Left ventricle myocardium superior (tissue), 1 donor: Measurements from ENCODE around the gene SEMA6A. TPM values are rescaled to one million over a fixed set of nuclear protein-coding genes. Genes with fewer than 3 reads are reported as not detected.

Experiments
- ATAC-seq: fragments of 200-7000 bp; cut with Tn5 transposase; one replicate; pipeline ENCODE4 v1.9.1; 2020; ENCODE audit warnings: mild to moderate bottlenecking, moderate library complexity
- DNase-seq: peaks from one replicate; pipeline ENCODE4 v3.0.0-alpha.2; 2020
- intact Hi-C: fragments of 100-400 bp; cut with micrococcal nuclease; formaldehyde crosslinking; loops from one replicate; pipeline ENCODE4 v1.11.0; 2022
- total RNA-seq: library from RNA; stranded (reverse); fragmentation: NEBNext Ultra II Directional; extraction: Animal tissue kit (Norgen Biotek cat#: 25700); gene quantifications from one replicate; pipeline ENCODE4 v1.2.1, GENCODE V29; 2021
- donor health status: DM: no; HTN: yes; CAD: no; lungs with severe emphysema.

SEMA6A gene
- total RNA-seq, 1 donor from 2014 or later = 6.4 TPM

GRCh38 chr5:116452774-116453368, 121.8 kb downstream of the SEMA6A start:
- ATAC-seq = no peak
- no peak for DNase-seq
- intact Hi-C loops = no loop called here

- intact Hi-C loops = no loop called here
- DNase-seq (no peak), ATAC-seq (no peak)
Measured at GRCh38 chr5:116451905-116452450, 122.6 kb downstream of the SEMA6A start.

- ATAC-seq (no peak), DNase-seq (no peak)
- intact Hi-C loops = no loop called here
Measured at GRCh38 chr5:116451066-116451465, 123.6 kb downstream of the SEMA6A start.

GRCh38 chr5:116449458-116449857, 125.2 kb downstream of the SEMA6A start:
- no peak for ATAC-seq

GRCh38 chr5:116448870-116449427, 125.7 kb downstream of the SEMA6A start:
- ATAC-seq = no peak
- intact Hi-C loops = no loop called here
- no peak for DNase-seq

More at GRCh38 chr5:116449458-116449857, 125.2 kb downstream of the SEMA6A start:
- DNase-seq = no peak
- intact Hi-C loops = no loop called here

- ATAC-seq (no peak), DNase-seq (no peak)
- intact Hi-C loops = no loop called here
Measured at GRCh38 chr5:116448450-116448849, 126.2 kb downstream of the SEMA6A start.

- ATAC-seq (no peak), DNase-seq (no peak)
- intact Hi-C loops = no loop called here
Measured at GRCh38 chr5:116446356-116447005, 128.1 kb downstream of the SEMA6A start.

- no peak for ATAC-seq
- DNase-seq = no peak
- intact Hi-C loops = no loop called here
Measured at GRCh38 chr5:116445311-116445710, 129.3 kb downstream of the SEMA6A start.

- DNase-seq (no peak), ATAC-seq (no peak)
- intact Hi-C loops = no loop called here
Measured at GRCh38 chr5:116444373-116445295, 130.0 kb downstream of the SEMA6A start.

GRCh38 chr5:116442931-116443551, 131.6 kb downstream of the SEMA6A start:
- no peak for ATAC-seq

GRCh38 chr5:116442095-116442534, 132.5 kb downstream of the SEMA6A start:
- ATAC-seq (peak; percentile 81), DNase-seq (peak; percentile 76)
- intact Hi-C loops = no loop called here

More at GRCh38 chr5:116442931-116443551, 131.6 kb downstream of the SEMA6A start:
- intact Hi-C loops = no loop called here
- DNase-seq = no peak

GRCh38 chr5:116441223-116441622, 133.4 kb downstream of the SEMA6A start:
- intact Hi-C loops = no loop called here
- DNase-seq (no peak), ATAC-seq (no peak)

GRCh38 chr5:116440457-116441001, 134.1 kb downstream of the SEMA6A start:
- DNase-seq (no peak), ATAC-seq (no peak)
- intact Hi-C loops = no loop called here

- DNase-seq (no peak), ATAC-seq (no peak)
- intact Hi-C loops = no loop called here
Measured at GRCh38 chr5:116439905-116440304, 134.7 kb downstream of the SEMA6A start.

GRCh38 chr5:116438979-116439554, 135.6 kb downstream of the SEMA6A start:
- peak; percentile 31 for ATAC-seq
- DNase-seq = no peak
- intact Hi-C loops = no loop called here

- ATAC-seq (no peak), DNase-seq (no peak)
- intact Hi-C loops = no loop called here
Measured at GRCh38 chr5:116437922-116438578, 136.6 kb downstream of the SEMA6A start.

GRCh38 chr5:116437351-116437705, 137.3 kb downstream of the SEMA6A start:
- ATAC-seq (no peak), DNase-seq (no peak)
- intact Hi-C loops = no loop called here
